Activated naive CD4-positive, alpha-beta T cell treated with Interleukin-2 at 50 U/mL for 16 hours (primary cell): ENCODE data around the gene GNB1.
A peak's percentile ranks its signal among the peaks of the same experiment; 100 is the strongest.

ENCODE experiments used
- DNase-seq: peaks from one replicate; pipeline ENCODE4 v3.0.0-alpha.2; 2020

The GNB1 gene

GRCh38 chr1:1922702-1922955 is 31.7 kb upstream of the GNB1 start:
- DNase-seq: no peak

GRCh38 chr1:1921901-1922701 is 31.2 kb upstream of the GNB1 start:
- DNase-seq: no peak

- DNase-seq: no peak
Measured at GRCh38 chr1:1921459-1921862, 30.6 kb upstream of the GNB1 start.

GRCh38 chr1:1920608-1921458 is 29.9 kb upstream of the GNB1 start:
- DNase-seq: no peak

- DNase-seq: no peak
Measured at GRCh38 chr1:1920057-1920607, 29.2 kb upstream of the GNB1 start.

GRCh38 chr1:1919304-1920056 is 28.6 kb upstream of the GNB1 start:
- peak; percentile 97 for DNase-seq

- no peak for DNase-seq
Measured at GRCh38 chr1:1918901-1919303, 28.0 kb upstream of the GNB1 start, which contains the start of gene TMEM52. Gene TMEM52 (minus strand): TSS chr1:1919279. CDS start chr1:1919265, 14 bp downstream.

- no peak for DNase-seq
Measured at GRCh38 chr1:1917995-1918900, 27.4 kb upstream of the GNB1 start.

GRCh38 chr1:1917304-1917976 is 26.6 kb upstream of the GNB1 start:
- no peak for DNase-seq

GRCh38 chr1:1916851-1917251 is 26.0 kb upstream of the GNB1 start:
- DNase-seq: no peak

GRCh38 chr1:1915911-1916840 is 25.3 kb upstream of the GNB1 start:
- DNase-seq: no peak

- no peak for DNase-seq
Measured at GRCh38 chr1:1914971-1915692, 24.2 kb upstream of the GNB1 start, which contains the start of gene CALML6. Gene CALML6 (plus strand): TSS chr1:1915260. CDS start chr1:1915281, 21 bp downstream.

GRCh38 chr1:1914101-1914970 is 23.4 kb upstream of the GNB1 start:
- no peak for DNase-seq

GRCh38 chr1:1911350-1912041 is 20.6 kb upstream of the GNB1 start:
- no peak for DNase-seq

- DNase-seq: no peak
Measured at GRCh38 chr1:1910651-1911331, 19.9 kb upstream of the GNB1 start.

GRCh38 chr1:1910033-1910465 is 19.2 kb upstream of the GNB1 start:
- DNase-seq: no peak

GRCh38 chr1:1908506-1908791 is 17.6 kb upstream of the GNB1 start:
- DNase-seq: no peak
